SH-SY5Y (cell line): ENCODE measurements around the gene DNAH5.

ENCODE experiments used
- GATA2 ChIP-seq: IDR thresholded peaks from 2 replicates; pipeline ENCODE4 v1.6.1; 2011; ENCODE audit warnings: mild to moderate bottlenecking, low read depth, low read length
- GATA3 ChIP-seq: IDR thresholded peaks from 2 replicates; pipeline ENCODE4 v1.6.1; 2011; ENCODE audit warnings: low read depth, mild to moderate bottlenecking, low read length, moderate library complexity

- TF ChIP-seq GATA2 (no peak), GATA3 (no peak)
These were observed 9.6 kb downstream of the DNAH5 start for GRCh38 chr5:13934921-13935320.
